IMR-90 (cell line): ENCODE results near the gene AJUBA.

Experiments
- BHLHE40 ChIP-seq: fragments of 150-350 bp; IDR thresholded peaks from 2 replicates; pipeline ENCODE4 v1.6.1; 2016; ENCODE audit warnings: mild to moderate bottlenecking, low read depth, low read length
- CEBPB ChIP-seq: IDR thresholded peaks from 2 replicates; pipeline ENCODE4 v1.6.1; 2012; ENCODE audit warnings: low read depth, low read length, improper control_type of control experiment
- CHD1 ChIP-seq: IDR thresholded peaks from 2 replicates; pipeline ENCODE4 v1.6.1; 2012; ENCODE audit warnings: low read depth, low read length, improper control_type of control experiment
- FOS ChIP-seq: fragments of 150-350 bp; IDR thresholded peaks from 2 replicates; pipeline ENCODE4 v1.6.1; 2016; ENCODE audit warnings: low read depth, low read length
- MAFK ChIP-seq: IDR thresholded peaks from 2 replicates; pipeline ENCODE4 v1.6.1; 2012; ENCODE audit warnings: low read depth, low read length, improper control_type of control experiment
- MAZ ChIP-seq: IDR thresholded peaks from 2 replicates; pipeline ENCODE4 v1.6.1; 2012; ENCODE audit warnings: low read depth, mild to moderate bottlenecking, low read length, improper control_type of control experiment, moderate library complexity, borderline replicate concordance
- MXI1 ChIP-seq: IDR thresholded peaks from 2 replicates; pipeline ENCODE4 v1.6.1; 2012; ENCODE audit warnings: low read depth, mild to moderate bottlenecking, low read length, moderate library complexity, borderline replicate concordance
- NFE2L2 ChIP-seq: fragments of 150-350 bp; IDR thresholded peaks from 2 replicates; pipeline ENCODE4 v1.6.1; 2016; ENCODE audit warnings: low read depth, mild to moderate bottlenecking, low read length
- POLR2A ChIP-seq: IDR thresholded peaks from 2 replicates; pipeline ENCODE4 v1.6.1; 2012; ENCODE audit warnings: mild to moderate bottlenecking, low read depth, low read length
- RAD21 ChIP-seq: IDR thresholded peaks from 2 replicates; pipeline ENCODE4 v1.6.1; 2012; ENCODE audit warnings: low read length, improper control_type of control experiment
- RFX5 ChIP-seq: IDR thresholded peaks from 2 replicates; pipeline ENCODE4 v1.8.0; 2012; ENCODE audit warnings: low read depth, mild to moderate bottlenecking, low read length, moderate library complexity
- USF2 ChIP-seq: fragments of 150-350 bp; IDR thresholded peaks from 2 replicates; pipeline ENCODE4 v1.6.1; 2017; ENCODE audit warnings: mild to moderate bottlenecking, antibody characterized with exemption, low read length, low read depth
- TF ChIP-seq, protein P1 (sequence below): conservative IDR thresholded peaks from 2 replicates; pipeline ENCODE4 v1.5.1; 2012; ENCODE audit warnings: mild to moderate bottlenecking, low read depth, low read length, improper control_type of control experiment
- TF ChIP-seq, protein P2 (sequence below): fragments of 150-350 bp; IDR thresholded peaks from 2 replicates; pipeline ENCODE4 v1.6.1; 2016; ENCODE audit warnings: low read depth, mild to moderate bottlenecking, low read length, moderate library complexity, borderline replicate concordance

- TF ChIP-seq, protein P1, sequence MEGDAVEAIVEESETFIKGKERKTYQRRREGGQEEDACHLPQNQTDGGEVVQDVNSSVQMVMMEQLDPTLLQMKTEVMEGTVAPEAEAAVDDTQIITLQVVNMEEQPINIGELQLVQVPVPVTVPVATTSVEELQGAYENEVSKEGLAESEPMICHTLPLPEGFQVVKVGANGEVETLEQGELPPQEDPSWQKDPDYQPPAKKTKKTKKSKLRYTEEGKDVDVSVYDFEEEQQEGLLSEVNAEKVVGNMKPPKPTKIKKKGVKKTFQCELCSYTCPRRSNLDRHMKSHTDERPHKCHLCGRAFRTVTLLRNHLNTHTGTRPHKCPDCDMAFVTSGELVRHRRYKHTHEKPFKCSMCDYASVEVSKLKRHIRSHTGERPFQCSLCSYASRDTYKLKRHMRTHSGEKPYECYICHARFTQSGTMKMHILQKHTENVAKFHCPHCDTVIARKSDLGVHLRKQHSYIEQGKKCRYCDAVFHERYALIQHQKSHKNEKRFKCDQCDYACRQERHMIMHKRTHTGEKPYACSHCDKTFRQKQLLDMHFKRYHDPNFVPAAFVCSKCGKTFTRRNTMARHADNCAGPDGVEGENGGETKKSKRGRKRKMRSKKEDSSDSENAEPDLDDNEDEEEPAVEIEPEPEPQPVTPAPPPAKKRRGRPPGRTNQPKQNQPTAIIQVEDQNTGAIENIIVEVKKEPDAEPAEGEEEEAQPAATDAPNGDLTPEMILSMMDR: no peak
- TF ChIP-seq CEBPB (no peak), MXI1 (no peak), MAFK (no peak), CHD1 (no peak), BHLHE40 (peak; percentile 40; the same call in 1 of the 2 replicates), USF2 (peak; percentile 13), MAZ (peak; percentile 76; the same call in 1 of the 2 replicates), POLR2A (no peak), RFX5 (no peak), RAD21 (no peak), FOS (no peak), NFE2L2 (no peak)
- TF ChIP-seq, protein P2, sequence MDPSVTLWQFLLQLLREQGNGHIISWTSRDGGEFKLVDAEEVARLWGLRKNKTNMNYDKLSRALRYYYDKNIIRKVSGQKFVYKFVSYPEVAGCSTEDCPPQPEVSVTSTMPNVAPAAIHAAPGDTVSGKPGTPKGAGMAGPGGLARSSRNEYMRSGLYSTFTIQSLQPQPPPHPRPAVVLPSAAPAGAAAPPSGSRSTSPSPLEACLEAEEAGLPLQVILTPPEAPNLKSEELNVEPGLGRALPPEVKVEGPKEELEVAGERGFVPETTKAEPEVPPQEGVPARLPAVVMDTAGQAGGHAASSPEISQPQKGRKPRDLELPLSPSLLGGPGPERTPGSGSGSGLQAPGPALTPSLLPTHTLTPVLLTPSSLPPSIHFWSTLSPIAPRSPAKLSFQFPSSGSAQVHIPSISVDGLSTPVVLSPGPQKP: no peak
Observed at GRCh38 chr14:23009939-23010726, 27.8 kb upstream of the AJUBA start, which contains the start of gene C14orf93.
